Umbilical cord (tissue), 2 donors: Measurements from ENCODE around the gene ZMYND10. TPM values are rescaled to one million over a fixed set of nuclear protein-coding genes. Genes with fewer than 3 reads are reported as not detected.

Experiments
- DNase-seq: peaks from one replicate; pipeline ENCODE4 v3.0.0-alpha.2; 2015; ENCODE audit warnings: low spot score
- total RNA-seq: library from RNA; depleted of rRNA; stranded (reverse); fragments of >200 nt; gene quantifications from one replicate; pipeline ENCODE4 v1.2.3, GENCODE V29; 2014; ENCODE audit warnings: low replicate concordance; ENCODE audit not compliant: insufficient read depth

ZMYND10 gene
- total RNA-seq, 1 donor from 2014 or later = 5.3 TPM

DNA sequence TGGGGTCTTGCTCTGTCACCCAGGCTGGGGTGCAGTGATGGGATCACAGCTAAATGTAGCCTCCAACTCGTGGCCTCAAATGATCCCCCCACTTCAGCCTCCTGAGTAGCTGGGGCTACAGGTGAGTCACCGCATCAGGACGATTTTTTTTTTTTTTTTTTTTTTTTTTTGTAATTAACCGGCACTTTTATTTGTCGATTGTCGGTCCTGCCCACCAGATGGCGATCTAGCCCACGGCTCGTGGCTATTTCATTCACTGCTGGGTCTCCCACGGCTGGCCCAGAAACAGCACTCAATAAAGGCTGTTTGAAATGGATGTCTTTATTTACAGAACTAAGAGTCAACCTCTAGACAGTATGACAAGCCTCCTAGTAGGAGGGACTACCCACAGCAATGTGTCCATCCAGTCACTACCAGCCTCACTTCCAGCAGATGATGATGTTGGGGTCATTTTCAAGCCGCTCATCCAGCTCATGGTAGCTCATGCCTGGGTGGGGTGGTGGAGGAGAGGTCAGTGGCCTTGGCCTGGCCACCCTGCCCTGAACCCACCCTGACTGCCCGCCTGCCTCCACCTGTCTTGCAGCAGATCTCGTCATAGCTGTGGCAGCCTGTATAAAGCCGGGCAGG, 1.8 kb upstream of the ZMYND10 start:
- DNase-seq = peak; percentile 65

DNA sequence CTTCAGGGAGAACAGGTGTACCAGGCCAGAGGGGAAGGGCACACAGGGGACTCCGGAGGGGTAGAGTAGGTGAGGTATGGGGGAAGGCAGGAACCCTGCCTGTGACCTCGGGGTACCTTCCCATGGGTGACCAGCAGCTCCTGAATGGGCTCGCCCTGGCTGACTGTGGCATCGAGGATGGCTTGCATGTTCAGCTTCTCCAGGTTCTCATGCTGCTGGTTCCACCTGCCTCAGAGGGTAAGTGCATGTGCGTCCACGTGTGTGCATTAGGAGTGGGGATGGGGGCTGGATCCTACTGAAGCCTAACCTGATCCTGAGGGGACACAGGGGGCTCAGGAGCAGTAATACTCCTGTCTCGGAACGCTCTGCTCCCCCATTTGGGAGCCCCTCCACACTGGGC, 524 bp downstream of the ZMYND10 start:
- no peak for DNase-seq

DNA sequence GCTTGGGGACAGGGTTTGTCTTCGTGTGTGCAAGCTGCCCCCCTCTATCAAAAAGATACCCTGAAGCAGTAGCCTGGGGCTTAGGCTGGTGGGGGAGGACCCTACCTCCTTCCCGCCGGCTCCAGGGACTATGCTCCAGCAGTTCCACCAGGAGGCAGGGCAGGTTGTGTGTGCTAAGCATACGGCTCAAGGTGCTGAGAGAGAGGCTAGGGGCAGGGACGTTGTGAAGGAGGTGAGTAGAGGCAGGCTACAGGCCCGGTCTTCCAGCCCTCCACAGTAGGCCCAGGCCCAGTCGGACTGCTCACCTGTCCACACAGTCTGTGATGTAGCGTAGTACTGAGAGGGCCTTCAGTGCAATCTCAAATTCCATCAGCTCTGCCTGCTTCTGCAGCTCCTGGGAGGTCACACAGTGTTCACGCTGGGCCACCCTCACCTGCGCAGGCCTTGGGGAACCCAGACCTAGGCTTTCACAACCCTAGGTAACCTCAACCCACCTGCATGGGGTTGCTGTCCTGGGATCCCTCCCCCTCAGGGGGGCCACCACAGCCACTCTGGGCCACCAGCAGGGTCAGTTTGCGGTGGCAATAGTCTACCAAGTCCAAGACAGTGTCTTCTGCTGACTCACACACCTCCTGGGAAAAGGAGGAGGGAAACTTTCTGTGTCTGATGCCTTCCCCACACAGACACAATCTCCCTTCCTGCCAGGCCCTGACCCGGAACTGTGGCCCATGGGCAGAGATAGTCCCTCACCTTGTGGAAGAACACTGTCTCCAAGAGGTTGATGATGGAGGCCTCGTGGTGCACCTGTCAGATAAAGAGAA, 2.5 kb downstream of the ZMYND10 start:
- no peak for DNase-seq

DNA sequence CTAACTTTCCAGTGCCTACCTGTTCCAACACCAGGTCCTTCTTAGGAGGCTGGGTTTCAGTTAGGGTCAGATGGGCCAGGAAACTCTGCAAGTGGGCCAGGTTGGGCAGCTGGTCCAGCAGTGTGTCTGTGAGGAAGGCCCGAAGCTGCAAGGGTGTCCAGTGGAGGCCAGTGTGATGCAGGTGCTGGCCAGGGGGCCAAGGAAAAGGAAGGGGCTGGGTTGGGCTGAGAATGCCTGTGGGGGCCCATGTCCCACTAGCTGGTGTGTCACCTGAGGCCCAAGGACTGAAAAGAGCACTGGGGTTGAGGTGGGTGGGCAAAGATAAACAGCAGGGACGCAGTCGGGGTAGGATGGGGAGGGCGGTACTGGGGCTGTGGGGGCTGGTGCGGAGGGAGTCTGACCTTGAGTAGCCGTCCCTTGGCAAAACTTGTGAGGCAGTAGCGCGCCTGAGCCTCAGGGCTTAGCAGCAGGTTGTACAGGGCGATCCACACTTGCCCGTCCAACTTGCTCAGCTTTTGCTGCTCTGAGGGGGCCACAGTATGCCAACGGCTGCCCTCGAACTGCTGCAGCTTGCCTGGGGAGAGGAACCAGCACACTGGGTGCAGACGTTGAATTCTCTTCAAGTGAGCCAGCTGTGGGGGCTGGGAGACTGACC, 3.4 kb downstream of the ZMYND10 start:
- no peak for DNase-seq

DNA sequence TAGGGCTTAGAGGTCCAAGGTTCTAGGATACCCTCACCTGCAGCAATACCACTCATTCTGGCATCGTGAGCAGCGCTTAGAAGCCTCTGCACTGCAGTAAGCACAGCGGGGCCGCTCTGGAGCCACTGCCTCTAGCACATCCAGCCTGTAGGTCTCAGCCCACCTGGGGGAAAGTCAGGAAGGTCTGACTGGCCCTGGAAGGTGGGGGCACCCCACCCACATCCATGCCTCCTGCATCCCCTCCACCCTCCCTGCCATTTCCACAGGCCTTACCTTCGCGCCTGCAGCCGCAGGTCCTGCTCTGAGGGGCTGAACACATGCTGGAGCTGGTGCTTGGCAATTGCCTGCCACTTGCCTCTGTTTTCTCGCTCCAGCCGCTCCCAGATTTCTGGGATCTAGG, 4.0 kb downstream of the ZMYND10 start:
- no peak for DNase-seq

DNA sequence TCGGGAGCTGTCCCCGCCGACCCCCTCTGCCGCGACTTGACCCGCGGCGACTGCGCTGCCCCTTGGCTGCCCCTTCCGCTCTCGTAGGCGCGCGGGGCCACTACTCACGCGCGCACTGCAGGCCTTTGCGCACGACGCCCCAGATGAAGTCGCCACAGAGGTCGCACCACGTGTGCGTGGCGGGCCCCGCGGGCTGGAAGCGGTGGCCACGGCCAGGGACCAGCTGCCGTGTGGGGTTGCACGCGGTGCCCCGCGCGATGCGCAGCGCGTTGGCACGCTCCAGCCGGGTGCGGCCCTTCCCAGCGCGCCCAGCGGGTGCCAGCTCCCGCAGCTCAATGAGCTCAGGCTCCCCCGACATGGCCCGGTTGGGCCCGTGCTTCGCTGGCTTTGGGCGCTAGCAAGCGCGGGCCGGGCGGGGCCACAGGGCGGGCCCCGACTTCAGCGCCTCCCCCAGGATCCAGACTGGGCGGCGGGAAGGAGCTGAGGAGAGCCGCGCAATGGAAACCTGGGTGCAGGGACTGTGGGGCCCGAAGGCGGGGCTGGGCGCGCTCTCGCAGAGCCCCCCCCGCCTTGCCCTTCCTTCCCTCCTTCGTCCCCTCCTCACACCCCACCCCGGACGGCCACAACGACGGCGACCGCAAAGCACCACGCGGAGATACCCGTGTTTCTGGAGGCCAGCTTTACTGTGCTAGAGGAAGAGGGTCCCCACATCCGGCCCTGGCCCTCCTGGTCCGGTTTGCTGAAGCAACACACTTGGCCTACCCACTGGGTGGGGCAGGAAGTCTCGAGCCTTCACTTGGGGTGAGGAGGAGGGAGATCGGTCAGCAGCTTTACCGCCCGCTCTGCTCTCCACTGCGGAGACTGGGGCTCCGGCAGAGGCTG, 4.8 kb downstream of the ZMYND10 start, which contains the start of gene RASSF1:
Gene RASSF1, minus strand, starts transcription at position 389 of the 882 bp plus-strand sequence. Its CDS starts 31 bp downstream, at position 358.
- peak; percentile 89 for DNase-seq

DNA sequence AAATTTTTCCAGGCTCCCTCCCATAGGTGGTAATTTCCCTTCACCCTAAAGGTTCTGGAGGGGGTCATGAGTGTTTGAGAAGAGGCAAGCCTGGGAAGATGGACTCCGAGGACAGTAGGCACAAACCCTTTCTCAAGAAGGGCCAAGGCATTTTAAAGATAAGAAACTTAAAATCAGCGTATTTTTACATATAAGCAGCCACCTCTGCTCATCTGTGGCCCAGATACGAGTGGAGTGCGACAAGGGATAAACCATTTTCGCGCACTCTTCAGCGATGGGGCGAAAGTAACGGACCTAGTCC, 5.4 kb downstream of the ZMYND10 start:
- no peak for DNase-seq

DNA sequence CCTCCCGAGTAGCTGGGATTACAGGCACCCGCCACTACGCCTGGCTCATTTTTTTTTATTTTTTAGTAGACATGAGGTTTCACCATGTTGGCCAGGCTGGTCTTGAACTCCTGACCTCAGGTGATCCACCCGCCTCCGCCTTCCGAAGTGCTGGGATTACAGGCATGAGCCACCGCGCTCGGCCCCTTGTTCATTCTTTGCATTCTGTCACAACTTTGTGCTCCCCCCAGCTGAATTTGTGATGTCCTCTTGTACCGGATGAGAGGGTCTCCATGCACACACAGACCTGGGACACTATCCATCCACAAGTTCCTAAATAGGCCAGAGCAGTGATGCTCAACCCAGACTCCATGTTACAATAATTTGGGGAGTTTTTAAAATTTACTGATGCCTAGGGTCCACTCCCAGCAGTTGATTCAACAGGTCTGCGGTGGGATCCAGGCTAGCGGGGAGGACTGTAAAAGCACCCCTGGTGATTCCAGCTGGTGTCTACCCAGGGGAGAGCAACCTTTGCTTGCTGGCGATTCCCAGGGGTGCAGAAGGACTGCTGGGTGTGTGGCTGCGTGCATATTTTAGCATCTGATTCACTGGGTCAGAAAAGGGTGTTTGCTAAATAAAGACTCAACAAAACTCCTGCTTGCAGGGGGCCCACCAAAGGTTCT, 5.9 kb downstream of the ZMYND10 start:
- DNase-seq = no peak

DNA sequence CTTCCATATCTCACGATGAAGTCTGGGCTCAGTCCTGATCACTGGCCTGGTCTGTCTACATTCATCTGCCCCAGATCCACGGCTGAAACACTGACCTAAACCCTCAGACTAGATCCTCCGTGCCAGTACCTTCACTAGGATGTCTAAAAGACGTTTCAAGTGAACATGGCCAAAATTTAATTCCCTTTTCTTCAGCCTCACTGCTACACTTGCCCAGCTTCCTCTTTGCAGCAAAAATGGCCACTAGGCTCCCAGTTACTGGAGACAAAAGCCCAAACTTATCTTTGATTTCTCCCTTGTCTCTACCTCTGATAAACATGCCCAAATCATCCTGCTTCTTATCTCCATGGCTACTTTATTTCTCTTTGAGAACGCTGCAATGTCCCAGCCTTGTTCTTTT, 6.6 kb downstream of the ZMYND10 start:
- no peak for DNase-seq

DNA sequence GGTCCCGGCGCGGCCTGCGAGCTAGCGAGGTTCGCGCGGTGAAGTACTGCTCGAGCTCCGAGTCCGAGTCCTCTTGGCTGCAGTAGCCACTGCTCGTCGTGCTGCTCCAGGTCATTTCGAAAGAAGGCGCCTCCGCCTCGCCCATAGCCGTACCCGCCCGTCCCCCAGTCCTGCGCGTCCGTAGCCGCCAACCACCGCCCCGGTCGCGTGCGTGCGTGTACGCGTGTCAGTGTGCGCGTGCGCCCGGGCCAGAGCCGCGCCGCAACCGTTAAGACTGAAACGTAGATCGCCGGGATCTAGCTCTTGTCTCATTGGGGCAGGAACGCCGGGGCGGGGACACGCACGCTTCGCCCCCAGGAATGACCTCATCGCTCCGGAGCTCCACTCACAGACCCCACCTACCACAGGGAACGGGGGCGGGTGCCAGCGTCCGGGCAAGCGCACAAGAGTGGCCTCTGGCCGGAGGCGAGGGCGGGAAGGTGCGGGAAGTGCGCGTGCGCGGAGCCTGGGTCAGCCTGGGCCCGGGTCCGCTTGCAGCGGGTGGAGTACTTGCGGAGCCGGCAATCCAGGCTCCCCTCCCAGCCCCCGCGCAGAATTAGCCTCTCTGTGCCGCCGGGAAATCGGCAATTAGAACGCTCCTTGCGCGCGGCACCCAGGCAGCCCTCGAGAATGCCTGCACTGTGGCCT, 8.2 kb downstream of the ZMYND10 start:
- peak; percentile 100 for DNase-seq

DNA sequence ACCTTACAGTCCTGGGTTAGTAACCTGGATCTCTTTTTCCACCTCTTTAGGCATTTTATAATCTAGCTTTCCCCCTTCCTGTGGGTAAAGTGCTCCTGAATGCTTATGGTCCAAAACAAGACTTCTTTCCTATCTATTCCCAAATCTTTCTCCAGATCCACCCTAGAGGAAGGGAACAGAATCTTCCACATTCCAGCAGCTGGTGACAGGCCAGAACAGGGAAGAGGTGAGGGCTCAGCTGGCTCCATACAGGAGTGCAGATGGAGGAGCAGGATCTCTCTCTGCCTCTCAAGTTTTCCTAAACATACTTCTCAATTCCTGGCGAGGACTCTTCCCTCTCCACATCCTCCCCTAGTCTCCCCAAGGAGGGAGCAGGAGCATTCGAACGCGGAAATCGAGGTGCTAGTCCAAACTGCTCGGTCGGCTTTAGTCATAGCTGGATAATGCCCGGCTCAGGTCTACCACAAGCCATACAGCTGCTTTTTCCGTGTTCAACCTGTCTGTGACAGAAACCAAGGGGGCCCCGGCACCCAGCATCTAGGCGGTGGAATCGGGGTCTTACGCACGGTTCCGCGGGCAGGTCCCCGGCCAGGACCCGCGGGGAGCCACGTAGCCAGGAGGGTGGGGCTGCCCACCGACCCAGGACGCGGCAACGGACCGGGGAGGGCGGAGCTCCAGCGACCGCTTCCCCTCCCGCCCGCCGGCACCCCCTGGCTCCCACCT, 8.9 kb downstream of the ZMYND10 start:
- no peak for DNase-seq

DNA sequence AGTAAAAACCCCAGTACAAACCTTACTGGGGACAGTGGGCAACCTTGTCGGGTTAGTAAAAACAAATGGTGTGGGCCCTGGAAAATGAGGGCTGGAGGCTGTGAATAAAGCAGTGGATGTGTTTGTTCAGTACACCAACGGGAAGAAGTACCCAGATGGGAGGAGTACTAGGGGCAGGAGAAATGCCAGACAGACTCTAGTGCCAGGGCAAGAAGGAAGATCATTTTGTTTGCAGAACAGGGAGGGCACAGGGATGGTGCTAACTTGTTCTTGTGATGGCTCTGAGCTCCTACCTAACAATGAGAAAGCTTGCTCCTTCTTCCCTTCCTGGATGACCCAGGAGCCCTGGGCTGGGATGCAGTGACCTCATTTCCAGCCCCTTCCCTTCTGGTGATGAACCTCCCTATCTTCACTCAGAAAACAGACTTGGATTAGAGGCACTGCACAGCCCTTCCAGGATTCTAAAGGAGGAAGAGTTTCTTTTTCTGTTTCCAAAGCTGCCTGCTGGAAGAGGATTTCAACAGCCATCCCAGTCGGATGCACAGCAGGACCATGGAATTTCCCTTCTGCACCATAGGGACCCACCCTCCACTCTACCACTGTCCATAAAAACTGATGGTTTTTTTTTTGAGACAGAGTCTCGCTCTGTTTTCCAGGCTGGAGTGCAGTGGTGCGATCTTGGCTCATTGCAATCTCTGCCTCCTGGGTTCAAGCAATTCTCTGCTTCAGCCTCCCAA, 11.0 kb downstream of the ZMYND10 start:
- peak; percentile 63 for DNase-seq

DNA sequence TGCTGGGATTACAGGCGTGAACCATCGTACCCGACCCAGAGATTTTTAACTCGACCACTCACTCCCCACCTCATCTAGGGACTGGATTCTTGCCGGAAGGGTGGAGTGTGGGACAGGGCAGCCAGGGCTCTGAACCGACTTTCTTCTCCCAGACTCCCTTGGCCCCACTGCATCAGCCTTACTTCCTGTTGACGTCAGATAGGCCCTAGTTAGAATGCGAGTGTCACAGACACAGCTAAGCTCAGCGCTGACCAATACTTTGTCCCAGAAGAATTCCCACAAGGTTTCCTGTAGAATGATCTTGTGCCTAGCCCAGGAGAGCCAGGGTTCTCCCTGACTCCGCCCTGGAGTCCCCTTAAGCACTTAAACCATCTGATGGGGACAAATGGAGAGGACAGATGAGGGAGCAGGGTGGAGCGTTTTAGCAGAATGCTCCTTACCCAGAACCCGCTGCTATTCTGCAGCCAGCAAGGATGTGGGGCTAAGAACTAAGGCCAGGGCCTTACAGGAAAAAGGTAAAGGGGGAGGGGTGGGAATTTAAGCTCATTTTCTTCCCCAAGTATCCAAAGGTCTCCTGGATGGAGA, 11.7 kb downstream of the ZMYND10 start:
- DNase-seq = peak; percentile 50

DNA sequence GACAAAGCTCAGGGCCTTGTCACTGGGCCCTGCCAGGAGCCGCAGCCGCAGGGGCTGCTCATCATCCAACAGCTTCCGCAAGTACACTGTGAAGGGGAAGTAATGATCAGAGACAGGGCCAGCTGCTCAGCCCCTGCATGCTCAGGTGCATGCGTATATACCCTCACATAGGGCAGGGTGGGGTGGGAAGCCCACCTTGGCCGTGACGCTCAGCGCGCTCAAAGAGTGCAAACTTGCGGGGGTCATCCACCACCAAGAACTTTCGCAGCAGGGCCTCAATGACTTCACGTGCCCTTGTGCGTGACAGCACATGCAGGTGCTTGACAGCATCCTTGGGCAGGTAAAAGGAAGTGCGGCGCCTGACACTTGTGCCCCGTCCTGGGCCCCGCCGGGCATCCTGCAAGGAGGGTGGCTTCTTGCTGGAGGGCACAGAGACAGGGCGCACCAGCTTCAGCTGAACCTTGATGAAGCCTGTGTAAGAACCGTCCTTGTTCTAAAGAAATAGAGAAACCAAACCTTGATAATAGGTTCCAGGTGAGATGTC, 14.1 kb downstream of the ZMYND10 start:
- DNase-seq = no peak

DNA sequence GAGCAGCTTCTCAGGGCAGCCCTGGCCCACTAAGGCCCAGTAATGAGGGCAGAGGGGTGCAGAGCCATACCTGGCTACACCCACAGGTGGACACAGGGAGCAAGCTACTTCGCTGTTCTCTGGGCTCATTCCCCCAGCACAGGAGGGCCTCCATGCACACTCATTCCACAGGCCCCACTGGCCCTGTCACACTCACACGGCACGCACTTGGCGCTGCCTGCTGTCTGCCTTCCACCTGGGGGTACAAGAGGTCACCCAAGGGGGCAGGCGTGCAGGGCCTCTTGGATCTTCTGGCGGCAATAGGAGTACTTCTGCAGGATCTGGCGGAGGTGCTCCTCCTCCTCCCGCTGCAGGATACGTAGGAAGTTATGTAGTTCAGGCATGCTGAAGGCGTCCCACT, 15.2 kb downstream of the ZMYND10 start:
- DNase-seq = no peak

DNA sequence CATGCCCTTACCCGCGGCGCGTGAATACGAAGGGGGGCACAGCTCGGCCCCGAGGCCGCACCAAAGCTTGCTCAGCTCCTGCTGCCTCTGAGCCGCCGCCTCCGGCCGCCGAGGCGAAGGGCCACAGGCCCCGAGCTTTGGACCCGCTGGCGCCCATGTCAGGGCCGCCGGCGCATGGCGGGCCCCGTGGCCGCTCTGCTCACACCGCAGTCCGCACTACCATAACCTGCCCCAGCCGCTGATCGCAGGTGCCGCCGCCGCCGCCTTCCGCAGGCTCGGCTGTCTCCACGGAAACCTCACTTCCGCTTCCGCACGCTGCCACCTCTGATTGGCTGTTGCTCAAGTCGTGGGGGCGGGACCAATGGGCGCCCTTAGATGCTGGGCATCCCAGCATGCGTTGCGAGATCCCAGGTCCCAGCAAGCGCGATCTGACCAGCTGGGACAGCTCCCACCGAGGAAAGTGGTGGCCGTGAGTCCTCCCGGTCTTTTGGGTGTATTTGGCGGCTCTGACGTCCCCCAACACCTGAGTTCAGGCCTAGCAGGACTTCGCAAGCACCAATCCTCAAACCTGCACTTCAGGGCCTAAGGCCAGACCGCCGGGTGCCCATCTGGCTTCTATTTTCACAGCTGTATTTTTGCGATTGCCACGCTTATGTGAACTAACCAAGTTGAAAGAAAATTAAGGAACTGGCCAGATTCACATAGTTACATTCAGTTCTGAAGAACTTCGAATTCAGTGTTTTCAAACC, 17.4 kb downstream of the ZMYND10 start, which contains the start of gene TUSC2:
Gene TUSC2, minus strand, starts transcription at position 281 of the 749 bp plus-strand sequence. Its CDS starts 124 bp downstream, at position 157.
- DNase-seq = peak; percentile 99

DNA sequence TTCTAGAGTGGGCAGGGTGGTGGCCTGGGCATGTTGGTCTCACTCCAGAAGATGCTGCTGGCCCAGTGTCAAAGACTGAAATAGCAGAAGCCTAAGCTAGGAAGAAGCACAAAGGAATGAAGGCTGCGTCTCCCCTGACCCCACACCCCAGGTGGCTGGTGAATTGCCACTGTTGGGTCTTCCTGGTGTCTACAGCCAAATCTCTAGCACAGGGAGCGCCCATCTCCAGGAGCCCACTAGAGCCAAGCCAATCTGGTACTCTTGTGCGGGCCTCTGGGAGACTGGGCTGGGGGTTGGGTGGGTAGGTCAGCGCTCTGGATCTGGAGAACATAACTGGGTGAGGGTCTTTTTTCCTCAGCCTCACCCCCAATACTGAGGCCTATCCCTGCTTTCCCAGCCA, 18.4 kb downstream of the ZMYND10 start:
- DNase-seq = no peak

DNA sequence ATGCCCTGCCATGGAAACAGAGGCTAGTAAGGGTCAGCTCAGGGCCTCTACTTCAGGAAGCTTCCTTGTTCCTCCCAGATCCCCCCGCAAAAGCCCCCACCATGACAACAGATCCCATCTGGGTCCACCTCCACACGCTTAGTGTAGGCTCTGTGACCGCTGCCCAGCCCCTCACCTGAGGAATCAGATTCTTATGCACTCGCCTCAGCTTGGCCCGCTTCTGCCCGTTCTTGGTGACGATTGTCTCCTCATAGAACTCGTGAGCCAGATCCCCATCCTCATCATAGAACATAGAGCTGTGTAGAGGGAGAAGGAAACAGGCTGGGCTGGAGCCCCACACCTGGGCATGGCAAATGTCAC, 19.4 kb downstream of the ZMYND10 start:
- DNase-seq = no peak
